Loucy (cell line): Measurements from ENCODE around the gene CRAMP1.

Source experiments
- H2AFZ ChIP-seq: fragments of 200-600 bp; sonication (generic); 2 replicates; pipeline ENCODE4 v1.6.0; 2016; ENCODE audit warnings: antibody characterized with exemption, mild to moderate bottlenecking, low read length, moderate library complexity
- H3F3A ChIP-seq: fragments of 200-600 bp; 2 replicates; pipeline ENCODE4 v1.6.0; 2016; ENCODE audit warnings: antibody characterized with exemption, low read depth, mild to moderate bottlenecking
- H3K27me3 ChIP-seq: fragments of 200-600 bp; sonication (generic); 2 replicates; pipeline ENCODE4 v1.6.1; 2014; ENCODE audit warnings: low read length, mild to moderate bottlenecking; ENCODE audit not compliant: insufficient read depth, poor library complexity, severe bottlenecking
- H3K36me3 ChIP-seq: fragments of 200-600 bp; sonication (generic); 2 replicates; pipeline ENCODE4 v1.6.1; 2016; ENCODE audit warnings: low read length; ENCODE audit not compliant: insufficient read depth
- H3K4me1 ChIP-seq: fragments of 200-600 bp; sonication (generic); 2 replicates; pipeline ENCODE4 v1.5.1; 2014; ENCODE audit warnings: low read length, mild to moderate bottlenecking; ENCODE audit not compliant: insufficient read depth, poor library complexity, severe bottlenecking
- H3K4me2 ChIP-seq: fragments of 200-600 bp; sonication (generic); 2 replicates; pipeline ENCODE4 v1.6.0; 2014; ENCODE audit warnings: antibody characterized with exemption, low read length, low read depth, mild to moderate bottlenecking; ENCODE audit not compliant: poor library complexity, severe bottlenecking
- H3K4me3 ChIP-seq: fragments of 200-600 bp; sonication (generic); 2 replicates; pipeline ENCODE4 v1.5.1; 2014; ENCODE audit warnings: low read length, mild to moderate bottlenecking, mixed read lengths; ENCODE audit not compliant: poor library complexity, severe bottlenecking
- H3K79me2 ChIP-seq: fragments of 200-600 bp; sonication (generic); 2 replicates; pipeline ENCODE4 v1.6.1; 2014; ENCODE audit warnings: low read length; ENCODE audit not compliant: insufficient read depth
- H3K9ac ChIP-seq: fragments of 200-600 bp; sonication (generic); 2 replicates; pipeline ENCODE4 v1.6.0; 2014; ENCODE audit warnings: mild to moderate bottlenecking, low read depth, low read length, moderate library complexity; ENCODE audit not compliant: poor library complexity, severe bottlenecking
- H3K9me2 ChIP-seq: fragments of 200-600 bp; sonication (generic); replicated peaks from 2 replicates; pipeline ENCODE4 v1.6.1; 2016; ENCODE audit warnings: low read depth, low read length, mixed read lengths
- H3K9me3 ChIP-seq: fragments of 200-600 bp; sonication (generic); 2 replicates; pipeline ENCODE4 v1.6.1; 2014; ENCODE audit warnings: mild to moderate bottlenecking, antibody characterized with exemption, low read length, low read depth; ENCODE audit not compliant: insufficient read depth
- H4K20me1 ChIP-seq: fragments of 200-600 bp; sonication (generic); 2 replicates; pipeline ENCODE4 v1.6.0; 2014; ENCODE audit warnings: antibody characterized with exemption, low read length, mild to moderate bottlenecking; ENCODE audit not compliant: insufficient read depth, poor library complexity, severe bottlenecking
- EZH2phosphoT487 ChIP-seq: fragments of 200-600 bp; IDR thresholded peaks from 2 replicates; pipeline ENCODE4 v1.6.1; 2018; ENCODE audit warnings: antibody characterized with exemption, mild to moderate bottlenecking, moderate library complexity, borderline replicate concordance
- TF ChIP-seq, protein P1 (sequence below): fragments of 200-600 bp; sonication (generic); conservative IDR thresholded peaks from 2 replicates; pipeline ENCODE4 v1.5.1; 2014; ENCODE audit warnings: mild to moderate bottlenecking, antibody characterized with exemption, low read length

Gene CRAMP1

GRCh38 chr16:1691276-1691675, 79.1 kb downstream of the CRAMP1 start:
- H3K27me3 ChIP-seq, result no peaks in the 10 kb centered on the region
- no peaks in the 10 kb centered on the region for H3K9me3 ChIP-seq
- peaks cover 39% of the 10 kb centered on the region; the same call in 1 of the 2 replicates for H3K79me2 ChIP-seq
- H3K9ac ChIP-seq, result no peak overlapping the region
- H3F3A ChIP-seq, result no peaks in the 10 kb centered on the region
- H3K4me1 ChIP-seq, result no peaks in the 10 kb centered on the region
- H3K36me3 ChIP-seq, result peaks cover 49% of the 10 kb centered on the region; the same call in 1 of the 2 replicates
- H3K4me3 ChIP-seq, result no peak overlapping the region
- H4K20me1 ChIP-seq, result peaks cover 2% of the 10 kb centered on the region
- TF ChIP-seq EZH2phosphoT487, result no peak
- TF ChIP-seq, protein P1, sequence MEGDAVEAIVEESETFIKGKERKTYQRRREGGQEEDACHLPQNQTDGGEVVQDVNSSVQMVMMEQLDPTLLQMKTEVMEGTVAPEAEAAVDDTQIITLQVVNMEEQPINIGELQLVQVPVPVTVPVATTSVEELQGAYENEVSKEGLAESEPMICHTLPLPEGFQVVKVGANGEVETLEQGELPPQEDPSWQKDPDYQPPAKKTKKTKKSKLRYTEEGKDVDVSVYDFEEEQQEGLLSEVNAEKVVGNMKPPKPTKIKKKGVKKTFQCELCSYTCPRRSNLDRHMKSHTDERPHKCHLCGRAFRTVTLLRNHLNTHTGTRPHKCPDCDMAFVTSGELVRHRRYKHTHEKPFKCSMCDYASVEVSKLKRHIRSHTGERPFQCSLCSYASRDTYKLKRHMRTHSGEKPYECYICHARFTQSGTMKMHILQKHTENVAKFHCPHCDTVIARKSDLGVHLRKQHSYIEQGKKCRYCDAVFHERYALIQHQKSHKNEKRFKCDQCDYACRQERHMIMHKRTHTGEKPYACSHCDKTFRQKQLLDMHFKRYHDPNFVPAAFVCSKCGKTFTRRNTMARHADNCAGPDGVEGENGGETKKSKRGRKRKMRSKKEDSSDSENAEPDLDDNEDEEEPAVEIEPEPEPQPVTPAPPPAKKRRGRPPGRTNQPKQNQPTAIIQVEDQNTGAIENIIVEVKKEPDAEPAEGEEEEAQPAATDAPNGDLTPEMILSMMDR, result no peak
- no peak overlapping the region for H3K4me2 ChIP-seq
- H2AFZ ChIP-seq, result no peak overlapping the region
- H3K9me2 ChIP-seq, result no peaks in the 10 kb centered on the region

DNA sequence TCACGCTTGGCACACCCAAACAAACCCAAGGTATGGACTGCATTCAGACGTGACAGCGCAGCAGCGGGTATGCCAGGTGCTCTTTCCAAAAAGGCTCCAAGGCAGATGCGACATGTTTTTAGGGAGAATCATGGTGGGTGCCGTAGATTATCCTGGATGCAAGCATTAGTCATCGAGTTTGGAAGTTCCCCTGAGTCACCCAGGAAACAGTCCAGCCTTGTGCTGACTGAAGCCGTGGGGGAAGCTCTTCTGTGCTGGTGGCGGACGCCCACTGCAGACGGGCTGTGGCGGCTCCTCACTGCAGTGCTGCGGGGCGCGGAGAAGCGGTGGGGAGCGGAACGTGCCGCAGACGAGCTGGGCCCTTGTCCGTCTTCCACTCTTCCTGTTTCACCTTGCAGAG, 79.8 kb downstream of the CRAMP1 start:
- Histone ChIP-seq H3K27me3 (no peaks in the 10 kb centered on the region), H3K79me2 (peaks cover 38% of the 10 kb centered on the region; the same call in 1 of the 2 replicates), H3K9me2 (no peaks in the 10 kb centered on the region), H3K9ac (no peak overlapping the region), H3K9me3 (no peaks in the 10 kb centered on the region), H3K4me1 (no peaks in the 10 kb centered on the region), H3F3A (no peaks in the 10 kb centered on the region), H3K4me3 (no peak overlapping the region), H3K36me3 (peaks cover 53% of the 10 kb centered on the region; the same call in 1 of the 2 replicates), H2AFZ (no peak overlapping the region), H4K20me1 (peaks cover 2% of the 10 kb centered on the region), H3K4me2 (no peak overlapping the region)
- TF ChIP-seq EZH2phosphoT487, result no peak
- TF ChIP-seq, protein P1, result no peak

- Histone ChIP-seq H2AFZ (no peak overlapping the region), H3K9ac (no peak overlapping the region), H3K9me3 (no peaks in the 10 kb centered on the region), H3K4me1 (no peaks in the 10 kb centered on the region), H3K9me2 (no peaks in the 10 kb centered on the region), H3F3A (no peaks in the 10 kb centered on the region), H3K4me3 (no peak overlapping the region), H3K4me2 (no peak overlapping the region), H3K36me3 (peaks cover 46% of the 10 kb centered on the region; the same call in 1 of the 2 replicates), H4K20me1 (no peaks in the 10 kb centered on the region), H3K27me3 (no peaks in the 10 kb centered on the region), H3K79me2 (no peaks in the 10 kb centered on the region; the same call in 1 of the 2 replicates)
- TF ChIP-seq, protein P1, result no peak
- TF ChIP-seq EZH2phosphoT487, result no peak
These were observed 84.7 kb downstream of the CRAMP1 start for GRCh38 chr16:1696863-1697262.
